ENCODE measurements around the gene MYO3B.
"Not testable (repeated sequence)": the region's sequence is repeated elsewhere in the genome, so short reads cannot be mapped to it uniquely, and the experiment has no call there.

Gene MYO3B

GRCh38 chr2:170263728-170264521, 86.0 kb downstream of the MYO3B start:
- not testable (repeated sequence) for DNase-seq (ENCODE audit: low spot score)

GRCh38 chr2:170264522-170264860, 86.5 kb downstream of the MYO3B start:
- DNase-seq (ENCODE audit: low spot score), result no peak

- no peak for DNase-seq (ENCODE audit: low spot score)
Measured at GRCh38 chr2:170264865-170265264, 86.9 kb downstream of the MYO3B start.

GRCh38 chr2:170265321-170265720, 87.4 kb downstream of the MYO3B start:
- no peak for DNase-seq (ENCODE audit: low spot score)

- no peak for DNase-seq (ENCODE audit: low spot score)
Measured at GRCh38 chr2:170266358-170266757, 88.4 kb downstream of the MYO3B start.

GRCh38 chr2:170267071-170267470, 89.1 kb downstream of the MYO3B start:
- DNase-seq (ENCODE audit: low spot score), result no peak

GRCh38 chr2:170270278-170270864, 92.4 kb downstream of the MYO3B start:
- DNase-seq (ENCODE audit: low spot score), result no peak

- no peak for DNase-seq (ENCODE audit: low spot score)
Measured at GRCh38 chr2:170271340-170271739, 93.4 kb downstream of the MYO3B start.

- DNase-seq (ENCODE audit: low spot score), result no peak
Measured at GRCh38 chr2:170276056-170276455, 98.1 kb downstream of the MYO3B start.

GRCh38 chr2:170276925-170277629, 99.1 kb downstream of the MYO3B start:
- no peak for DNase-seq (ENCODE audit: low spot score)

GRCh38 chr2:170277951-170278350, 100.0 kb downstream of the MYO3B start:
- no peak for DNase-seq (ENCODE audit: low spot score)

- not testable (repeated sequence) for DNase-seq (ENCODE audit: low spot score)
Measured at GRCh38 chr2:170279615-170280014, 101.7 kb downstream of the MYO3B start.

GRCh38 chr2:170282851-170283250, 104.9 kb downstream of the MYO3B start:
- DNase-seq (ENCODE audit: low spot score), result no peak

GRCh38 chr2:170284205-170284604, 106.3 kb downstream of the MYO3B start:
- DNase-seq (ENCODE audit: low spot score), result no peak

- DNase-seq (ENCODE audit: low spot score), result no peak
Measured at GRCh38 chr2:170288859-170289258, 110.9 kb downstream of the MYO3B start.

- no peak for DNase-seq (ENCODE audit: low spot score)
Measured at GRCh38 chr2:170291474-170291873, 113.5 kb downstream of the MYO3B start.

GRCh38 chr2:170292415-170292814, 114.5 kb downstream of the MYO3B start:
- no peak for DNase-seq (ENCODE audit: low spot score)

GRCh38 chr2:170297496-170297895, 119.5 kb downstream of the MYO3B start:
- DNase-seq (ENCODE audit: low spot score), result no peak

GRCh38 chr2:170298115-170298514, 120.2 kb downstream of the MYO3B start:
- DNase-seq (ENCODE audit: low spot score), result no peak

GRCh38 chr2:170298861-170299429, 121.0 kb downstream of the MYO3B start:
- DNase-seq (ENCODE audit: low spot score), result no peak

- no peak for DNase-seq (ENCODE audit: low spot score)
Measured at GRCh38 chr2:170300993-170301392, 123.0 kb downstream of the MYO3B start.

- DNase-seq (ENCODE audit: low spot score), result no peak
Measured at GRCh38 chr2:170301626-170302025, 123.7 kb downstream of the MYO3B start.

- DNase-seq (ENCODE audit: low spot score), result no peak
Measured at GRCh38 chr2:170305711-170306110, 127.8 kb downstream of the MYO3B start.
